ACC112 (cell line): ENCODE data around the gene ZC3H12C.

Experiments used
- H2AFZ ChIP-seq: fragments of 200-600 bp; sonication (generic); one replicate; pipeline ENCODE4 v1.6.0; 2017; ENCODE audit warnings: antibody characterized with exemption, low read length; ENCODE audit not compliant: unreplicated experiment
- H3K27ac ChIP-seq: fragments of 200-600 bp; sonication (generic); 2 replicates; pipeline ENCODE4 v1.5.1; 2014; ENCODE audit warnings: low read depth, mild to moderate bottlenecking, antibody characterized with exemption, low read length, moderate library complexity
- H3K27me3 ChIP-seq: fragments of 200-600 bp; sonication (generic); 2 replicates; pipeline ENCODE4 v1.6.1; 2014; ENCODE audit warnings: mild to moderate bottlenecking, antibody characterized with exemption, low read length, moderate library complexity, mixed read lengths; ENCODE audit not compliant: insufficient read depth
- H3K36me3 ChIP-seq: fragments of 200-600 bp; sonication (generic); 2 replicates; pipeline ENCODE4 v1.6.1; 2016; ENCODE audit warnings: mild to moderate bottlenecking, antibody characterized with exemption, low read length, moderate library complexity, mixed read lengths; ENCODE audit not compliant: insufficient read depth
- H3K4me1 ChIP-seq: fragments of 200-600 bp; sonication (generic); one replicate; pipeline ENCODE4 v1.6.1; 2016; ENCODE audit warnings: low read length, mixed read lengths; ENCODE audit not compliant: insufficient read depth, unreplicated experiment, control insufficient read depth
- H3K4me3 ChIP-seq: fragments of 200-600 bp; sonication (generic); 2 replicates; pipeline ENCODE4 v1.5.1; 2014; ENCODE audit warnings: mild to moderate bottlenecking, low read depth, low read length
- H3K79me2 ChIP-seq: fragments of 200-600 bp; sonication (generic); one replicate; pipeline ENCODE4 v1.6.0; 2016; ENCODE audit warnings: low read length; ENCODE audit not compliant: control insufficient read depth, unreplicated experiment, insufficient read depth

ZC3H12C gene

GRCh38 chr11:110168033-110168803 lies 75.0 kb downstream of the ZC3H12C start:
- peaks cover 35% of the 10 kb centered on the region for H3K36me3 ChIP-seq
- no peak overlapping the region for H2AFZ ChIP-seq
- H3K4me3 ChIP-seq = no peak overlapping the region
- peaks cover 13% of the 10 kb centered on the region for H3K4me1 ChIP-seq
- peak overlapping the region; percentile 49; the same call in 1 of the 2 replicates for H3K27ac ChIP-seq
- H3K27me3 ChIP-seq = no peaks in the 10 kb centered on the region
- H3K79me2 ChIP-seq = peaks cover 6% of the 10 kb centered on the region

GRCh38 chr11:110169738-110170137 lies 76.5 kb downstream of the ZC3H12C start:
- H3K27ac ChIP-seq = peak overlapping the region; percentile 36; the same call in 1 of the 2 replicates
- peaks cover 29% of the 10 kb centered on the region; the same call in 1 of the 2 replicates for H3K36me3 ChIP-seq
- no peak overlapping the region for H3K4me3 ChIP-seq
- H3K79me2 ChIP-seq = peaks cover 3% of the 10 kb centered on the region
- H2AFZ ChIP-seq = no peak overlapping the region
- peaks cover 26% of the 10 kb centered on the region for H3K4me1 ChIP-seq
- H3K27me3 ChIP-seq = no peaks in the 10 kb centered on the region

GRCh38 chr11:110172468-110173065 lies 79.4 kb downstream of the ZC3H12C start:
- peaks cover 49% of the 10 kb centered on the region for H3K4me1 ChIP-seq
- no peaks in the 10 kb centered on the region for H3K27me3 ChIP-seq
- peak overlapping the region; percentile 87 for H3K27ac ChIP-seq
- H3K79me2 ChIP-seq = peaks cover 2% of the 10 kb centered on the region
- H3K4me3 ChIP-seq = no peak overlapping the region
- H3K36me3 ChIP-seq = peaks cover 11% of the 10 kb centered on the region; the same call in 1 of the 2 replicates
- no peak overlapping the region for H2AFZ ChIP-seq

GRCh38 chr11:110173811-110174644 lies 80.8 kb downstream of the ZC3H12C start:
- Histone ChIP-seq H3K27ac (peak overlapping the region; percentile 87), H3K4me3 (peak overlapping the region; percentile 44; the same call in 1 of the 2 replicates), H3K4me1 (peaks cover 49% of the 10 kb centered on the region), H3K79me2 (no peaks in the 10 kb centered on the region), H3K27me3 (no peaks in the 10 kb centered on the region), H3K36me3 (0 out of 2 replicates have a peak, but pooled peaks cover 5% of the 10 kb centered on the region), H2AFZ (peak overlapping the region; percentile 17)

GRCh38 chr11:110174645-110175310 lies 81.6 kb downstream of the ZC3H12C start:
- Histone ChIP-seq H2AFZ (no peak overlapping the region), H3K4me3 (no peak overlapping the region), H3K27me3 (no peaks in the 10 kb centered on the region), H3K27ac (peak overlapping the region; percentile 87), H3K4me1 (peaks cover 49% of the 10 kb centered on the region), H3K79me2 (no peaks in the 10 kb centered on the region), H3K36me3 (0 out of 2 replicates have a peak, but pooled peaks cover 1% of the 10 kb centered on the region)

- peaks cover 44% of the 10 kb centered on the region for H3K4me1 ChIP-seq
- H3K79me2 ChIP-seq = no peaks in the 10 kb centered on the region
- H3K27me3 ChIP-seq = no peaks in the 10 kb centered on the region
- no peak overlapping the region for H2AFZ ChIP-seq
- H3K4me3 ChIP-seq = no peak overlapping the region
- no peaks in the 10 kb centered on the region for H3K36me3 ChIP-seq
- peak overlapping the region; percentile 87 for H3K27ac ChIP-seq
Measured at GRCh38 chr11:110176366-110177085, 83.3 kb downstream of the ZC3H12C start.

GRCh38 chr11:110177086-110177456 lies 83.9 kb downstream of the ZC3H12C start:
- no peak overlapping the region for H2AFZ ChIP-seq
- H3K27ac ChIP-seq = peak overlapping the region; percentile 87
- no peaks in the 10 kb centered on the region for H3K27me3 ChIP-seq
- H3K4me1 ChIP-seq = peaks cover 44% of the 10 kb centered on the region
- H3K36me3 ChIP-seq = no peaks in the 10 kb centered on the region
- H3K4me3 ChIP-seq = no peak overlapping the region
- H3K79me2 ChIP-seq = no peaks in the 10 kb centered on the region

GRCh38 chr11:110179064-110179463 lies 85.9 kb downstream of the ZC3H12C start:
- H3K79me2 ChIP-seq = no peaks in the 10 kb centered on the region
- H3K4me3 ChIP-seq = no peak overlapping the region

GRCh38 chr11:110182886-110183285 lies 89.7 kb downstream of the ZC3H12C start:
- no peaks in the 10 kb centered on the region for H3K27me3 ChIP-seq
- no peak overlapping the region for H3K4me3 ChIP-seq
- peak overlapping the region; percentile 100 for H3K27ac ChIP-seq
- peaks cover 46% of the 10 kb centered on the region for H3K4me1 ChIP-seq
- H2AFZ ChIP-seq = no peak overlapping the region
- no peaks in the 10 kb centered on the region for H3K79me2 ChIP-seq
- no peaks in the 10 kb centered on the region for H3K36me3 ChIP-seq

More at GRCh38 chr11:110179064-110179463, 85.9 kb downstream of the ZC3H12C start:
- Histone ChIP-seq H3K4me1 (peaks cover 49% of the 10 kb centered on the region), H3K27me3 (no peaks in the 10 kb centered on the region), H3K36me3 (no peaks in the 10 kb centered on the region), H3K27ac (no peak overlapping the region), H2AFZ (no peak overlapping the region)
